ACC112 (cell line): ENCODE results near the gene FBLN5.
A peak's percentile ranks its signal among the peaks of the same experiment; 100 is the strongest.

Experiments
- H2AFZ ChIP-seq: fragments of 200-600 bp; sonication (generic); one replicate; pipeline ENCODE4 v1.6.0; 2017; ENCODE audit warnings: antibody characterized with exemption, low read length; ENCODE audit not compliant: unreplicated experiment
- H3K27ac ChIP-seq: fragments of 200-600 bp; sonication (generic); 2 replicates; pipeline ENCODE4 v1.5.1; 2014; ENCODE audit warnings: low read depth, mild to moderate bottlenecking, antibody characterized with exemption, low read length, moderate library complexity
- H3K27me3 ChIP-seq: fragments of 200-600 bp; sonication (generic); 2 replicates; pipeline ENCODE4 v1.6.1; 2014; ENCODE audit warnings: mild to moderate bottlenecking, antibody characterized with exemption, low read length, moderate library complexity, mixed read lengths; ENCODE audit not compliant: insufficient read depth
- H3K36me3 ChIP-seq: fragments of 200-600 bp; sonication (generic); 2 replicates; pipeline ENCODE4 v1.6.1; 2016; ENCODE audit warnings: mild to moderate bottlenecking, antibody characterized with exemption, low read length, moderate library complexity, mixed read lengths; ENCODE audit not compliant: insufficient read depth
- H3K4me1 ChIP-seq: fragments of 200-600 bp; sonication (generic); one replicate; pipeline ENCODE4 v1.6.1; 2016; ENCODE audit warnings: low read length, mixed read lengths; ENCODE audit not compliant: insufficient read depth, unreplicated experiment, control insufficient read depth
- H3K4me3 ChIP-seq: fragments of 200-600 bp; sonication (generic); 2 replicates; pipeline ENCODE4 v1.5.1; 2014; ENCODE audit warnings: mild to moderate bottlenecking, low read depth, low read length
- H3K79me2 ChIP-seq: fragments of 200-600 bp; sonication (generic); one replicate; pipeline ENCODE4 v1.6.0; 2016; ENCODE audit warnings: low read length; ENCODE audit not compliant: control insufficient read depth, unreplicated experiment, insufficient read depth

The FBLN5 gene

DNA sequence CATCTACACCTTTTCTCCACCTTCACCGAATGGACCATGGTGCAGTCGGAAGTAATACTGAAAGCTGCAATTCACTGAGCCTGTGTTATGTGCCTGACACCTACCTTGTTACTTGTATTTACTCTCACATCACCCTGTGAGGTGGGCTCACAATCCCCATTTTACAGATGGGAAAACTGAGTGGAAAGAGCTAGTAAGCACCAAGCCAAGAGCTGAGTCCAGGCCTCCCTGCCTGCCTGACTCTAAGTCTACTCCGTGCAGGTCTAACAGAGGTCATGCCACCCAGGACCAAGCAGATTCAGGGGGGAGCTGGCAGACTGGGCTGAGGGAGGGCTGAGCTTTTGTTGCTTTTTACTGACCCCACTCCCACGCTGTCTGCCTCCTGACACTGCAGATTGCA is 51.1 kb downstream of the FBLN5 start:
- Histone ChIP-seq H3K79me2 (no peaks in the 10 kb centered on the region), H3K4me3 (no peak overlapping the region), H3K4me1 (peaks cover 33% of the 10 kb centered on the region), H2AFZ (no peak overlapping the region), H3K27ac (peak overlapping the region; percentile 80; the same call in 1 of the 2 replicates), H3K27me3 (no peaks in the 10 kb centered on the region), H3K36me3 (no peaks in the 10 kb centered on the region)

DNA sequence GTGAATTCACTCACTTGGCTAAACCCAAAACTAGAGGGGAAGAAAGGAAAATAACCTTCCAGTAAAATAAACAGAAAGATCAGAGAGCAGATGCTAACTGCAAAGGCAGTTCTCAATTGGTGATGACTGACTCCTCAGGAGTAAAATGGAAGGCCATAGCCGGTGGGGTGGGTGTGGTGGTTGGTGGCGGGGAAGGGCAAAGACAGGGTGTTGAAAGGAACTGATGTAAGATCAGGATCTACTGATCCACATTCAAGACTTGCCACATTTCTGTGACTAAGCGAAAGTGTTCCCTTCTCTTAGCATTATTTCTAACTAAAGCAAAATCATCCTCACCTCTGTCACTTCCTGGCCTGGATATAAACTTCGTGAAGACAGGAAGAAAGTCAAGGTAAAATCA is 53.8 kb downstream of the FBLN5 start:
- no peaks in the 10 kb centered on the region for H3K27me3 ChIP-seq
- H3K79me2 ChIP-seq: no peaks in the 10 kb centered on the region

DNA sequence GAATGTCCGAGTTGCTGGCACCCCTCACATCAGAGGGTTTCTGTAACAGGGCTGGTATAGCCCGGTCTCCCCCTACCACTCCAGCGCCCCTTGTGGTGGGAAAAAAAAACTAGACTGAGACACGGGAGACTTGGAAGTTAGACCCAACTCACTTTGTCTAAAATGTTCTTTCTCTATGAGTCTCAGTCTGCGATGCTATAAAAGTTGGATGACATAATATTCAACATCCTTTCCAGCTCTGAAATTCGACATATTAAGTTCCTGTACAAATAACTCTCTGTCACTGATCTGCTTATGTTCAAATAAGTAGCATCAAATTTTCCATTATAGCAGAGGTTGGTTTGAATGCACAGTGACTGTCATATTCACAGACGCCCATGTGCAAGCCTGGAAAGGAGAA is 54.5 kb downstream of the FBLN5 start:
- no peaks in the 10 kb centered on the region for H3K36me3 ChIP-seq
- H3K4me3 ChIP-seq: no peak overlapping the region
- no peak overlapping the region for H2AFZ ChIP-seq
- H3K27me3 ChIP-seq: no peaks in the 10 kb centered on the region
- peaks cover 12% of the 10 kb centered on the region for H3K4me1 ChIP-seq
- H3K79me2 ChIP-seq: no peaks in the 10 kb centered on the region
- no peak overlapping the region for H3K27ac ChIP-seq

More for the DNA sequence above, 53.8 kb downstream of the FBLN5 start:
- Histone ChIP-seq H3K27ac (no peak overlapping the region), H3K36me3 (no peaks in the 10 kb centered on the region), H2AFZ (no peak overlapping the region), H3K4me3 (no peak overlapping the region), H3K4me1 (peaks cover 17% of the 10 kb centered on the region)

GRCh38 chr14:91891721-91892220 is 55.7 kb downstream of the FBLN5 start:
- Histone ChIP-seq H3K4me3 (no peak overlapping the region), H3K79me2 (no peaks in the 10 kb centered on the region), H2AFZ (no peak overlapping the region), H3K4me1 (no peaks in the 10 kb centered on the region), H3K27me3 (no peaks in the 10 kb centered on the region), H3K36me3 (no peaks in the 10 kb centered on the region), H3K27ac (no peak overlapping the region)

DNA sequence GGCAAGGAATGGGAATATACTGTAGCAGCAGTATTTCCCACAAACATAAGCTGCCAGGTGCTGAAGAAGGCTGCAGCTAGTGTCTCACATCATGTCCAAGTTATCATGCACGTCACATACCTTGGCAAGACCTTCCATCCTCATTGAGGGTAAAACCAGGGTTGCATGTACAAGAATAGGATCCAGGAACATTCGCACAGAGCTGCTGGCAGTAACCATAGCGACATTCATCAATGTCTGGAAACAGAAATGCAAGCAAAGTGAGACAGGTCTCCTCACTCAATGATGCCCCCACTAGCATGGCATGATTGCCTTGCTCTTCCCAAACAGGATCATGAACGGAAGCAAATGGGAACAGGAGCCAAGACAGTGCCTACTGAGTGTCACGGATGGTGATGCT is 56.4 kb downstream of the FBLN5 start:
- H2AFZ ChIP-seq: no peak overlapping the region
- no peaks in the 10 kb centered on the region for H3K79me2 ChIP-seq
- no peaks in the 10 kb centered on the region for H3K36me3 ChIP-seq
- no peak overlapping the region for H3K27ac ChIP-seq
- no peak overlapping the region for H3K4me3 ChIP-seq
- no peaks in the 10 kb centered on the region for H3K4me1 ChIP-seq
- H3K27me3 ChIP-seq: no peaks in the 10 kb centered on the region

GRCh38 chr14:91890291-91890749 is 57.2 kb downstream of the FBLN5 start:
- no peak overlapping the region for H3K4me3 ChIP-seq
- no peaks in the 10 kb centered on the region for H3K36me3 ChIP-seq
- no peak overlapping the region for H3K27ac ChIP-seq
- no peaks in the 10 kb centered on the region for H3K27me3 ChIP-seq
- H3K4me1 ChIP-seq: no peaks in the 10 kb centered on the region
- H3K79me2 ChIP-seq: no peaks in the 10 kb centered on the region
- no peak overlapping the region for H2AFZ ChIP-seq

- H2AFZ ChIP-seq: no peak overlapping the region
- H3K4me1 ChIP-seq: no peaks in the 10 kb centered on the region
- H3K36me3 ChIP-seq: no peaks in the 10 kb centered on the region
- no peak overlapping the region for H3K27ac ChIP-seq
- H3K27me3 ChIP-seq: no peaks in the 10 kb centered on the region
- no peaks in the 10 kb centered on the region for H3K79me2 ChIP-seq
- H3K4me3 ChIP-seq: no peak overlapping the region
Measured at GRCh38 chr14:91889477-91890211, 57.9 kb downstream of the FBLN5 start.

GRCh38 chr14:91888641-91889476 is 58.6 kb downstream of the FBLN5 start:
- H3K4me3 ChIP-seq: no peak overlapping the region
- H3K36me3 ChIP-seq: no peaks in the 10 kb centered on the region
- H3K27ac ChIP-seq: no peak overlapping the region
- H3K27me3 ChIP-seq: no peaks in the 10 kb centered on the region
- no peak overlapping the region for H2AFZ ChIP-seq
- no peaks in the 10 kb centered on the region for H3K4me1 ChIP-seq
- H3K79me2 ChIP-seq: no peaks in the 10 kb centered on the region

- Histone ChIP-seq H3K36me3 (no peaks in the 10 kb centered on the region), H2AFZ (no peak overlapping the region), H3K27ac (no peak overlapping the region), H3K4me3 (no peak overlapping the region), H3K27me3 (no peaks in the 10 kb centered on the region), H3K4me1 (no peaks in the 10 kb centered on the region), H3K79me2 (no peaks in the 10 kb centered on the region)
Measured at GRCh38 chr14:91886961-91887360, 60.5 kb downstream of the FBLN5 start.

DNA sequence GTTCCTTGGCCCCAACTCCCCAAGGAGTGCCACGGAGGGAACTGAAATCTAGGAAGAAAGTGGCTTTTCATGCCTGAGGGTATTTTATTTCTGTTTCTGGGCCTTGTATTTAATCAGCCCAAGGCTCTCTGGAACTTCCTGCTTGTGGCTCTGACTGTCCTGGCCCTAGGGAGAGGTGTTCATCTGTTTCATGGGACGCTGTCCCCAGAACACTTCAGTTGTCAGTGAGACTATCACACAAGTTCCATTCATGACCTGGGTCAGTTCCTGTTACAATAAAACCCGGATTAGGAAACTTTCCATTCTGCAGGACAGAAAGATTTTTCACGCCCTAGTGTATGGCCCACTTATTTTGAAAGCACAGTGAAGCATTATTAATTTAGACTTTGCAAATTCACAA is 61.7 kb downstream of the FBLN5 start:
- no peak overlapping the region for H3K27ac ChIP-seq
- H3K79me2 ChIP-seq: no peaks in the 10 kb centered on the region
- H2AFZ ChIP-seq: no peak overlapping the region
- H3K36me3 ChIP-seq: no peaks in the 10 kb centered on the region
- no peak overlapping the region for H3K4me3 ChIP-seq
- H3K27me3 ChIP-seq: no peaks in the 10 kb centered on the region
- H3K4me1 ChIP-seq: no peaks in the 10 kb centered on the region
